Omental fat pad (tissue), 4 donors: ENCODE measurements around the gene SLC2A8. TPM values are rescaled to one million over a fixed set of nuclear protein-coding genes. Genes with fewer than 3 reads are reported as not detected.

Experiments
- ATAC-seq: fragments of 150-250 bp; one replicate; pipeline ENCODE4 v1.9.1; 2016; ENCODE audit warnings: mild to moderate bottlenecking, moderate library complexity; ENCODE audit not compliant: low FRiP score
- DNase-seq: peaks from one replicate; pipeline ENCODE4 v3.0.0-alpha.2; 2019; ENCODE audit warnings: low spot score
- total RNA-seq, 4 donors: library from RNA; depleted of rRNA; stranded (reverse); fragments of >200 nt; gene quantifications; one replicate each; pipeline ENCODE4 v1.1.0, GENCODE V29; 2016
- TF ChIP-seq, protein P1 (sequence below), 3 donors: fragments of 450-650 bp; IDR thresholded peaks; one replicate each; pipeline ENCODE4 v1.5.1; 2016 to 2017; ENCODE audit warnings: antibody characterized with exemption in 3 of 3, mild to moderate bottlenecking in 3 of 3, moderate library complexity in 2 of 3

Gene SLC2A8
- total RNA-seq, 4 donors from 2014 or later: 12.2 to 28.0 (median 17.8) TPM

DNA sequence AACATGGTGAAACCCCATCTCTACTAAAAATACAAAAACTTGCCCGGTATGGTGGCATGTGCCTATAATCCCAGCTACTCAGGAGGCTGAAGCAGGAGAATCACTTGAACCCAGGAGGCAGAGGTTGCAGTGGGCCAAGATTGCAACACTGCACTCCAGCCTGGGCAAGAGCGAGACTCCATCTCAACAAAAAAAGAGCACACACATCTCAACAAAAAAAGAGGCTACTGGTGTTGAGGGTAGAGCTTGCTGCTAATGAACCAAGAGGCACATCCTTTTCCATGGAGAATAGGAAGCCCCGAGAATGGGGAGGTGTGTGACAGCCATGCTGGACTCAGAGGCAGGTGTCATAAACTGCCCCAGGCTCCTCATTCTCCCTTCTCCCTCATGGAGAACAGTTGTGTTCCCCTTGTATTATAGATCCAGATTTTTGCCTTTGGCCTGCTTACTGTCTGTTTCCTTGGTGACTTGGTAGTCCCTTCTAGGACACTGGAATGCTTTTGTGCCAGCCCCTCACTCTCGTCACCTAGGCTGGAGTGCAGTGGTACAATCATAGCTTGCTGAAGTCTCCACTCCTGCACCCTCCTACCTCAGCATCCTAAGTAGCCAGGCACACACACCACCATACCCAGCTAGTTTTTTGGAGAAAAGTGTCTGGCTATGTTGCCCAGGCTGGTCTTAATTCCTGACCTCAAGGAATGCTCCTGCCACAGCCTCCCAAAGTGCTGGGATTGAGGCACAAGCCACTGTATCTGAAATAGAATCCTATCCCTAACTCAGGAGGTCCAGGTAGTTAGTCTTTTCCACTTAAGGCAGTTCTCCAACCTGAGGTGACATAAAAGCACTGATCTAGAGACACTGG lies 49.1 kb downstream of the SLC2A8 start:
- no peak for ATAC-seq
- TF ChIP-seq, protein P1, sequence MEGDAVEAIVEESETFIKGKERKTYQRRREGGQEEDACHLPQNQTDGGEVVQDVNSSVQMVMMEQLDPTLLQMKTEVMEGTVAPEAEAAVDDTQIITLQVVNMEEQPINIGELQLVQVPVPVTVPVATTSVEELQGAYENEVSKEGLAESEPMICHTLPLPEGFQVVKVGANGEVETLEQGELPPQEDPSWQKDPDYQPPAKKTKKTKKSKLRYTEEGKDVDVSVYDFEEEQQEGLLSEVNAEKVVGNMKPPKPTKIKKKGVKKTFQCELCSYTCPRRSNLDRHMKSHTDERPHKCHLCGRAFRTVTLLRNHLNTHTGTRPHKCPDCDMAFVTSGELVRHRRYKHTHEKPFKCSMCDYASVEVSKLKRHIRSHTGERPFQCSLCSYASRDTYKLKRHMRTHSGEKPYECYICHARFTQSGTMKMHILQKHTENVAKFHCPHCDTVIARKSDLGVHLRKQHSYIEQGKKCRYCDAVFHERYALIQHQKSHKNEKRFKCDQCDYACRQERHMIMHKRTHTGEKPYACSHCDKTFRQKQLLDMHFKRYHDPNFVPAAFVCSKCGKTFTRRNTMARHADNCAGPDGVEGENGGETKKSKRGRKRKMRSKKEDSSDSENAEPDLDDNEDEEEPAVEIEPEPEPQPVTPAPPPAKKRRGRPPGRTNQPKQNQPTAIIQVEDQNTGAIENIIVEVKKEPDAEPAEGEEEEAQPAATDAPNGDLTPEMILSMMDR (IDR thresholded peaks at IDR 0.05): no peak
- no peak for DNase-seq

- DNase-seq (no peak), ATAC-seq (no peak)
- TF ChIP-seq, protein P1 (IDR thresholded peaks at IDR 0.05): no peak
Measured at GRCh38 chr9:127446713-127447415, 49.9 kb downstream of the SLC2A8 start.

DNA sequence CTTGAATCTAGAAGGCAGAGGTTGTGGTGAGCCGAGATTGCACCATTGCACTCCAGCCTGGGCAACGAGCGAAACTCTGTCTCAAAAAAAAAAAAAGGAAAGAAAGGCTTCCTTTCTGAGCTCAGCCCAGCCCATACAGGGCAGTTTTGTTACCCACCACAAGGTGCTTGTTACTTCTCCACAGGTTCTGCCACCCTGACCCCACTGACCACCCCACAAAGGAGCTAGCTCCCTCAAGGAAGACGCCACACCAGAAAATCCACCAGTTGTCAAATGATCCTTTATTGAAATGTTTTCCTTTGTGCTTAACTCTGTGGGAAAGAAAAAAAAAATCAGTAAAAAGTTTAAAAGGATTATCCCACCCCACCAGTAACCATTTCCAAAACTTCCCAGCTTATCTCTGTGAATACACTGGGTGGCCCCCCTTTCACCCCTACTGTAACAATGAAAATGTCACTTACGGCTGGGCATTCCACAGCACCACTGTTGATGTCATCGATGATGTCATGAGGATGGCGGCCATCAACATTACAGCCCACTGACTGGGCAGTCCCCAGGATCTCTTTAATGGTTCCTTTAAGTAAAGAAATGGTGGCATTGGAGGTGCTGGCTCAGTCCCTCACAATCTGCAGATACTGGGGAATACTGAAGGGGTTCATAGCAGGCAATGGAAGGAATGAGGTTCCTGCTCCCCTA lies 50.6 kb downstream of the SLC2A8 start:
- no peak for ATAC-seq
- DNase-seq: no peak
- TF ChIP-seq, protein P1 (IDR thresholded peaks at IDR 0.05): no peak

DNA sequence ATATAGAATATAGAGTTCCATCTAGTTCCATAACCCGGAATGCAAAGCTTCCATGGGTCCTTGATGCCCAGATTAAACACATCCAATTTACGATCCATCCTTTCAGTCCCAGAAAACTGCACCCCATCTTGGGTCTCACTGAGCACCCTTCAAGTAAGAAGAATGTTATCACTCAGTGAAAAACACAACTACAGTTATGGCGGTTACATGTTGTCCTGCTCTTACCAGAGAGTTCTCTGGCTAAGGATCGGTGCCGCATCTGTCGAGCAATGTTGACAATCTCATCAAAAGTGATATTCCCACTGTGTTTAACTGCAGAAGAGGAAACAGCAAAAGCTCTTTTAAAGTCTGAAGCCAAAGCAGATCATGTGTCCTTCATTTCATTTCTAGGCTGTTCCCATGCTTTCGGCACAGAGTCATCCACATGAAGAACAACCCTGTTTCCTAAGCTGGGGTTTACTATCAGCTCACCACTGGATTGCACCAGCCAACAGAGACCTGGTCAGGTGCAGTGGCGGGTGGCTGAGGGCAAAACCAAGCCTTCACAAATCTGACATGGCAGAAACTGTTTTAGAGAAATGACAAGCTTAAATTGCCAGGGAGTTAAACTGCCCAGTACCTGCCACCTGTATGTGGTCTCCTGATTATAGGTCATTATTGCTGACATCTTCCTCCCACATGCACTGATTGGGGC lies 51.3 kb downstream of the SLC2A8 start:
- DNase-seq (no peak), ATAC-seq (no peak)
- TF ChIP-seq, protein P1 (IDR thresholded peaks at IDR 0.05): no peak

- TF ChIP-seq, protein P1 (IDR thresholded peaks at IDR 0.05): no peak
- DNase-seq (no peak), ATAC-seq (no peak)
Measured at GRCh38 chr9:127449332-127449966, 52.5 kb downstream of the SLC2A8 start.

- ATAC-seq: peak; percentile 2
- TF ChIP-seq, protein P1 (IDR thresholded peaks at IDR 0.05): no peak
- no peak for DNase-seq
Measured at GRCh38 chr9:127450243-127450760, 53.3 kb downstream of the SLC2A8 start.
